Measurements from ENCODE around the gene IL1RAPL1. TPM values are rescaled to one million over a fixed set of nuclear protein-coding genes. Genes with fewer than 3 reads are reported as not detected.

Gene IL1RAPL1
- total RNA-seq, 1 donor from 2014 or later: 0.16 TPM

- Mint-ChIP-seq H3K36me3 (ENCODE audit: low read depth, unreplicated experiment) (no peaks in the 10 kb centered on the region), H3K27me3 (ENCODE audit: low read depth, unreplicated experiment) (no peaks in the 10 kb centered on the region), H3K9me3 (ENCODE audit: unreplicated experiment) (no peaks in the 10 kb centered on the region), H3K4me3 (ENCODE audit: unreplicated experiment) (no peak overlapping the region), H3K27ac (ENCODE audit: unreplicated experiment) (no peak overlapping the region), H3K4me1 (ENCODE audit: low read depth, unreplicated experiment) (no peaks in the 10 kb centered on the region)
- no peaks in the 10 kb centered on the region for H4K20me1 ChIP-seq (ENCODE audit: insufficient read depth, low read length)
- H2AFZ ChIP-seq (ENCODE audit: low read depth, low read length): no peak overlapping the region
- H3K79me2 ChIP-seq (ENCODE audit: insufficient read depth, low read length): no peaks in the 10 kb centered on the region
- H3K27ac ChIP-seq (ENCODE audit: low read depth, low read length): no peak overlapping the region
- no peak overlapping the region for H3K4me2 ChIP-seq (ENCODE audit: low read length)
- H3K4me3 ChIP-seq (ENCODE audit: insufficient read depth, low read depth, low read length): no peak overlapping the region
- no peak overlapping the region for H3K9ac ChIP-seq (ENCODE audit: low read length)
- H3K9me3 ChIP-seq (ENCODE audit: insufficient read depth, low read depth, low read length): no peaks in the 10 kb centered on the region
- TF ChIP-seq CTCF (IDR thresholded peaks at IDR 0.05; ENCODE audit: insufficient read depth, low read depth, low read length): no peak
- no peak for TF ChIP-seq EZH2 (IDR thresholded peaks at IDR 0.05; ENCODE audit: insufficient read depth, low read length)
- peak; percentile 12 for DNase-seq (ENCODE audit: low read depth)
- no peaks in the 10 kb centered on the region for H3K4me1 ChIP-seq (ENCODE audit: insufficient read depth, low read length)
- peak; percentile 82 for FAIRE-seq
- H3K27me3 ChIP-seq (ENCODE audit: insufficient read depth, low read length): no peaks in the 10 kb centered on the region
- no peaks in the 10 kb centered on the region for H3K36me3 ChIP-seq (ENCODE audit: insufficient read depth, low read length)
These were observed 1205.1 kb downstream of the IL1RAPL1 start for GRCh38 chrX:29792335-29792734.

- H3K4me2 ChIP-seq (ENCODE audit: low read length): no peak overlapping the region
- no peak overlapping the region for H2AFZ ChIP-seq (ENCODE audit: low read depth, low read length)
- H4K20me1 ChIP-seq (ENCODE audit: insufficient read depth, low read length): no peaks in the 10 kb centered on the region
- Mint-ChIP-seq H3K4me1 (ENCODE audit: low read depth, unreplicated experiment) (no peaks in the 10 kb centered on the region), H3K27me3 (ENCODE audit: low read depth, unreplicated experiment) (no peaks in the 10 kb centered on the region), H3K36me3 (ENCODE audit: low read depth, unreplicated experiment) (no peaks in the 10 kb centered on the region), H3K27ac (ENCODE audit: unreplicated experiment) (no peak overlapping the region), H3K4me3 (ENCODE audit: unreplicated experiment) (no peak overlapping the region), H3K9me3 (ENCODE audit: unreplicated experiment) (no peaks in the 10 kb centered on the region)
- H3K4me3 ChIP-seq (ENCODE audit: insufficient read depth, low read depth, low read length): no peak overlapping the region
- H3K79me2 ChIP-seq (ENCODE audit: insufficient read depth, low read length): no peaks in the 10 kb centered on the region
- H3K9ac ChIP-seq (ENCODE audit: low read length): no peak overlapping the region
- H3K9me3 ChIP-seq (ENCODE audit: insufficient read depth, low read depth, low read length): no peaks in the 10 kb centered on the region
- H3K4me1 ChIP-seq (ENCODE audit: insufficient read depth, low read length): no peaks in the 10 kb centered on the region
- no peak overlapping the region for H3K27ac ChIP-seq (ENCODE audit: low read depth, low read length)
- DNase-seq (ENCODE audit: low read depth): no peak
- peak; percentile 17 for FAIRE-seq
- H3K36me3 ChIP-seq (ENCODE audit: insufficient read depth, low read length): no peaks in the 10 kb centered on the region
- H3K27me3 ChIP-seq (ENCODE audit: insufficient read depth, low read length): no peaks in the 10 kb centered on the region
- no peak for TF ChIP-seq CTCF (IDR thresholded peaks at IDR 0.05; ENCODE audit: insufficient read depth, low read depth, low read length)
- no peak for TF ChIP-seq EZH2 (IDR thresholded peaks at IDR 0.05; ENCODE audit: insufficient read depth, low read length)
These were observed 1209.9 kb downstream of the IL1RAPL1 start for GRCh38 chrX:29797156-29797555.

- H2AFZ ChIP-seq (ENCODE audit: low read depth, low read length): no peak overlapping the region
- peak; percentile 5 for FAIRE-seq
- no peak overlapping the region for H3K9ac ChIP-seq (ENCODE audit: low read length)
- H3K79me2 ChIP-seq (ENCODE audit: insufficient read depth, low read length): no peaks in the 10 kb centered on the region
- H3K9me3 ChIP-seq (ENCODE audit: insufficient read depth, low read depth, low read length): no peaks in the 10 kb centered on the region
- DNase-seq (ENCODE audit: low read depth): no peak
- no peak overlapping the region for H3K27ac Mint-ChIP-seq (ENCODE audit: unreplicated experiment)
- H3K4me1 Mint-ChIP-seq (ENCODE audit: low read depth, unreplicated experiment): no peaks in the 10 kb centered on the region
- no peak overlapping the region for H3K4me2 ChIP-seq (ENCODE audit: low read length)
- H3K4me3 ChIP-seq (ENCODE audit: insufficient read depth, low read depth, low read length): no peak overlapping the region
- no peaks in the 10 kb centered on the region for H3K27me3 ChIP-seq (ENCODE audit: insufficient read depth, low read length)
- no peak overlapping the region for H3K27ac ChIP-seq (ENCODE audit: low read depth, low read length)
- H3K27me3 Mint-ChIP-seq (ENCODE audit: low read depth, unreplicated experiment): no peaks in the 10 kb centered on the region
- no peaks in the 10 kb centered on the region for H3K36me3 ChIP-seq (ENCODE audit: insufficient read depth, low read length)
- no peaks in the 10 kb centered on the region for H3K9me3 Mint-ChIP-seq (ENCODE audit: unreplicated experiment)
- no peaks in the 10 kb centered on the region for H4K20me1 ChIP-seq (ENCODE audit: insufficient read depth, low read length)
- no peak overlapping the region for H3K4me3 Mint-ChIP-seq (ENCODE audit: unreplicated experiment)
- no peaks in the 10 kb centered on the region for H3K4me1 ChIP-seq (ENCODE audit: insufficient read depth, low read length)
- no peaks in the 10 kb centered on the region for H3K36me3 Mint-ChIP-seq (ENCODE audit: low read depth, unreplicated experiment)
- no peak for TF ChIP-seq CTCF (IDR thresholded peaks at IDR 0.05; ENCODE audit: insufficient read depth, low read depth, low read length)
- TF ChIP-seq EZH2 (IDR thresholded peaks at IDR 0.05; ENCODE audit: insufficient read depth, low read length): no peak
These were observed 1211.2 kb downstream of the IL1RAPL1 start for GRCh38 chrX:29798469-29798868.
